ENCODE measurements around the gene ZNF85.
"Not testable (repeated sequence)": the region's sequence is repeated elsewhere in the genome, so short reads cannot be mapped to it uniquely, and the experiment has no call there.

ZNF85 gene

DNA sequence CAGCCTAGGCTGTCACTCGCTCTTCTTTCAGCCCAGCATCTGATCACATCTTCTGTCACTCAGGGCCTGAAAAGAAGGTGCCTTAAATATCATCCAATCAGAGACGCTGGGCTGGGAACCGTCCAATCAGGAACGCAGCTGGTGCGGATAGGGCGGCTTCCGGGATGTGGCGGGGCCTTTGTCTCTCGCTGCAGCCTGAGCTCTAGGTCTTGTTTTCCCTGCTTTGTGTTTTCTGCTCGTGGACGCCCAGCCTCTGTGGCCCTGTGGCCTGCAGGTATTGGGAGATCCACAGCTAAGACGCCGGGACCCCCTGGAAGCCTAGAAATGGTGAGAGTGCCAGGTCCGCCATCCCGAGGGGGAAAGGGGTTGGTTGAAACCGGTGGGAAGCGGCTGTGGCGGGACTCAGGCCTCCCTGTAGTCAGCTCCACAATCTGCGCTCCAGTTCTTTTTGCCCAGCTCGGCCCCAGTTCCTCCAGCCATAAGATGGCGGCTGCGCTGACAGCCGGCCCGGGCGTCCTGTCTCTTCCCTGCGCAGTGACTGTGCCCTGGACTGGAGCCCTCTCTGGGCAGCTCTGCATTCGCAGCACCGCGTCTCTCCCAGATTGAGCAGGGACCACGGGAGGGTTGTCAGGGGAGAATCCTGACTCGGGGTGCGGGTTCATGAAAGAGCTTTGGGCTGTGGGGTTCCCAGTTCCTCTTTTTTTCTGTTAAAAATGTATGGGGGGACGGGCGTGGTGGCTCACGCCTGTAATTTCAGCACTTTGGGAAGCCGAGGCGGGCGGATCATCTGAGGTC, at the start of gene ZNF85:
Gene ZNF85 (plus strand): TSS at position 175 of the 795 bp plus-strand sequence. CDS start 150 bp downstream, at position 325.
- no peak for DNase-seq

DNA sequence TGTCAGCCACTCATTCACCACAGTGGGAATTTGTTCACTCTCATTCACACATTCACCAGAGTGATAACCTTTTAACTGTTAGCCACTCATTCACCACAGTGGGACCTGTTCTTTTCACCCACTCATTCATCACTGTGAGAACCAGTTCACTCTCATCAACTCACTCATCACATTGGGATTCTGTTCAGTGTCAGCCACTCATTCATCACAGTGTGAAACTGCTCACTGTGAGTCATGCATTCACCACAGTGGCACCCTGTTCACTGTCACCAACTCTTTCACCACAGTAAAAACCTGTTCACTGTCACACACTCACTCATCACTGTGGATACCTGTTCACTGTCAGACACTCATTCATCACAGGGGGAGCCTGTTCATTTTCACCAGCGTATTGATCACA, 43.5 kb upstream of the ZNF85 start:
- no peak for DNase-seq

- no peak for DNase-seq
Measured at GRCh38 chr19:20912973-20913372, 10.1 kb upstream of the ZNF85 start.

- DNase-seq, result no peak
Measured at GRCh38 chr19:20925481-20925880, 2.4 kb downstream of the ZNF85 start.

GRCh38 chr19:20926796-20927195, 3.7 kb downstream of the ZNF85 start:
- DNase-seq, result no peak

GRCh38 chr19:20928371-20928770, 5.3 kb downstream of the ZNF85 start:
- DNase-seq, result no peak

GRCh38 chr19:20936322-20936947, 13.4 kb downstream of the ZNF85 start:
- not testable (repeated sequence) for DNase-seq

GRCh38 chr19:20952561-20953095, 29.6 kb downstream of the ZNF85 start:
- not testable (repeated sequence) for DNase-seq

DNA sequence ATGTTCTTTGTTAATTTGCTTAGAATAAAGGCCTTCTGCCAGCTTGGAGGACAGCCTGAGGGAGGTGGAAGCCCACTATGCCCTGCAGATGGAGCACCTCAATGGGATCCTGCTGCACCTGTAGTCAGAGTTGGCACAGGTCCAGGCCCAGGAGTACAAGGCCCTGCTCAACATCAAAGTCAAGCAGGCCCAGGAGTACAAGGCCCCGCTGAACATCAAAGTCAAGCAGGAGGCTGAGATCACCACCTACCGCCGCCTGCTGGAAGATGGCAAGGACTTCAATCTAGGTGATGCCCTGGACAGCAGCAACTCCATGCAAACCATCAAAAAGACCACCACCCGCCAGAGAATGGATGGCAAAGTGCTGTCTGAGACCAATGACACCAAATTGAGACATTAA, 41.7 kb downstream of the ZNF85 start:
- DNase-seq, result no peak

GRCh38 chr19:20968092-20968491, 45.0 kb downstream of the ZNF85 start:
- DNase-seq, result no peak

DNA sequence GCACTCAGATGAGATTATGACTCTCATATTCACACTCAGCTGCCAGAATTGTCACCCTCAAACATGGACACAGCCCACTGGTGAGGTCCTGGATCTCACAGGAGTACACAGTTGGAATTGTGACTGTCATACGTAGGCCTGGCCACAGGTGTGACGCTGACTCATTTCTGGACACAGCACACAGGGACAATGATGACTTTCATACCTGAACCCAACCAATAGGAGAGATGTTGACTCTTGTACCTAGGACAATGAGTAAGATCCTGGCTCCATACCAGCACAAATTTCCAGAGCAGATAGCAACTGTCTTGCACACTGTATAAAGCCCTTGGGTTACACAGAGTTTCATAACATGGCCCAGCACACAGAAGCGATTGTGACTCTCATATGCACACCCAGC, 46.4 kb downstream of the ZNF85 start:
- no peak for DNase-seq

DNA sequence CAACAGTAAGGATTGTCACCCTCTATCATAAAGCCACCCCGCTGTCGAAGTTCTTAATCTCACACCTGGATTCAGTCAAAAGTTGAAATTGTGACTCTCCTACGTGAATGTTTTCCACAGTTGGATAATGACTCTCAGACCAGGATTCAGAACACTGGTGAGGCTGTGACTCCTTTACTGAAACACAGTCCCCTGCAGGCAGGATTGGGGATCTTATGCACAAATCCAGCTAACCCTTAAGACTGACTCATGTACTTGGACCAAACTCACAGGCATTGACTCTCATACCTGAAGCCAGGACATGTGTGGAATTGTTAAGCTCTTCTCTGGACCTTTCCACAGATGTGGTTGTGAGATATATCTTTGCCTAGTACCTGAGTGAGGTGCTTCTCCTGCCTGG, 46.8 kb downstream of the ZNF85 start:
- no peak for DNase-seq

DNA sequence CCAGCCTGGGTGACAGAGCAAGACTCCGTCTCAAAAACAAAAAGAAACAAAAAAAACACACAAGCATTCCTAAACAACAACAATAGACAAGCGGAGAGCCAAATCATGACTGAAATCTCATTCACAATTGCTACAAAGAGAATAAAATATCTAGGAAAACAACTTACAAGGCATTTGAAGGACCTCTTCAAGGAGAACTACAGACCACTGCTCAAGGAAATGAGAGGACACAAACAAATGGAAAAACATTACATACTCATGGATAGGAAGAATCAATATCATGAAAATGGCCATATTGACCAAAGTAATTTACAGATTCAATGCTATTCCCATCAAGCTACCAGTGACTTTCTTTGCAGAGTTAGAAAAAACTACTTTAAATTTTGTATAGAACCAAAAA, 69.7 kb downstream of the ZNF85 start:
- DNase-seq, result not testable (repeated sequence)

- no peak for DNase-seq
Measured at GRCh38 chr19:20999731-21000352, 76.8 kb downstream of the ZNF85 start.

Measured in cortex of kidney (tissue), 1 donor.